Epithelial cell of prostate (primary cell): ENCODE measurements around the gene KDM4C.

Experiments
- DNase-seq: peaks from one replicate; pipeline ENCODE4 v3.0.0-alpha.2; 2011; ENCODE audit warnings: low read depth, low spot score
- H3K27ac ChIP-seq: fragments of 450-650 bp; 2 replicates; pipeline ENCODE4 v1.5.1; 2017; ENCODE audit warnings: mild to moderate bottlenecking

Gene KDM4C

DNA sequence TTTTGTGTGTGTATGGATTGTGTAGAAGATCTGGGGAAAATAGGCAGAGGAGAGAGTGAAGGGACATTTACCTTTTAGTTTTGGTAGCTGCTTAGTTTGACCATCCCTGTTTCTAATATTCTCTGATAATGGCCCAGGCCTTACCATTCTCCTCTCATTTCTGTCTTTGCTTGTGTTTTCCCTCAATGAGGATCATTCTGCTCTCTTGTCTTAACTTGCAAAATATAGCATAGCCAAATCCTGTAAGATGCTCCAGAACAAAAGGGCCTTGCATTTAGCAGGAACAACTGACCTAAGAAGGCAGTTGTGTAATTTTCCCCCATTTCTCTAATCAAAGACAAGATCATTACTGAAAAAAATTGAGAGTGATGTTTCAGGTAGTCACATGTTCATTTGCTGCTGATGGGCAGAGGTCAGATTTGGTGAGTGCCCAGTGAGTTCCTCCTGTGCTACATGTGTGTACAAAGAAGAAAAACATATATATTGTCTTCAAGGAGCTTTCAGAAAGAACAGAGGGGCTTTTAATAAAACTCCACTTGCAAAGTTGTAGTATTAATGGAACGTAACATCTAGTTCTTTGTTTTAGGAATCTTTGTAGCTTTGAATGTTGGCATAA, 139.5 kb downstream of the KDM4C start:
- no peak overlapping the region for H3K27ac ChIP-seq
- no peak for DNase-seq

- no peak overlapping the region for H3K27ac ChIP-seq
- no peak for DNase-seq
Measured at GRCh38 chr9:6897898-6898302, 140.1 kb downstream of the KDM4C start.

- no peak for DNase-seq
- no peak overlapping the region for H3K27ac ChIP-seq
Measured at GRCh38 chr9:6899274-6899673, 141.5 kb downstream of the KDM4C start.

- no peak overlapping the region for H3K27ac ChIP-seq
- DNase-seq: no peak
Measured at GRCh38 chr9:6900440-6900883, 142.7 kb downstream of the KDM4C start.

- DNase-seq: no peak
- no peak overlapping the region for H3K27ac ChIP-seq
Measured at GRCh38 chr9:6901180-6901579, 143.4 kb downstream of the KDM4C start.

DNA sequence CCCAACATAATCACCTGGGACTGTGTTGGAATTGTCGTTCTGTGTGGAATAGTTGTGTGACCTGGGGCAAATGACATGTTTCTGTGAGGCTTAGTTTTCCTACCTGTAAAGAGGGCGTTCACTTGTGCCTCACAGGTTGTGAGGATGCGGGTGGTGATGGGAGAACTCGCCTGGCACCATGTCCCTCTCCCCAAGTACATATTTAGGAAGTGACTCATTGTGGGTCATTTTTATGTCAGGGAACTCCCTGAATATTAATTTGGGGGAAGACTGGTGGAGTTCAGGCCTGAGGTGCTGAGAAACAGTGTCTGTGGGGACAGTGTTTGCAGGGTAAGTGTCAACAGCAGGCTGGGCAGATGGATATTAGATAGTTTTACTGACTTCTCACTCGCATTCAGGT, 144.7 kb downstream of the KDM4C start:
- no peak overlapping the region for H3K27ac ChIP-seq
- DNase-seq: no peak

GRCh38 chr9:6904371-6904770, 146.6 kb downstream of the KDM4C start:
- DNase-seq: no peak
- no peak overlapping the region for H3K27ac ChIP-seq

DNA sequence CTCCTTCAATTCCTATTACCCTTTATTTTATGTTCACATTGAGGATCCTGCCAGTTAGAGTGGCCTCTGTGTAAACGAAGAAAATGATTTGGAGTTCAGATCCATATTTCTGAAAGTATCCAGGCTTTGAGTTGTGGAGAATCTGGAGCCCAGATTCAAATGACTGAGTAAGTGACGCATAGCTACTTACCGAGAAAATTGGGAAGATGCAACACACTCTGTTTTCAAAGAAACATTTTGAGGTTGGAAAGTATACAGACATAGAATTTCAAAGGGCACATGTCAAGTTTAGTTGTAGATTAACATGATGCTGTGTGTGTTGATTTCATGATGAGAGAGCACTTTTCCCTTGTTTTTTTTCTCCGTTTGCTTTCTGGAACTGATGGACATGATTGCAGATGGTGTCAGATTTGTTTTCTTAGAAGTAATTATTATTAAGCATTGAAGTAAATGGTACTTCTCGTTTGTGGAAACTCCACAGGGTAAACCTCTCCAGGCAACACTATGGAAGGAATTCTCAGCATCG, 148.1 kb downstream of the KDM4C start:
- DNase-seq: no peak

GRCh38 chr9:6907772-6908381, 150.1 kb downstream of the KDM4C start:
- no peak for DNase-seq
- no peak overlapping the region for H3K27ac ChIP-seq

More for the DNA sequence above, 148.1 kb downstream of the KDM4C start:
- no peak overlapping the region for H3K27ac ChIP-seq

GRCh38 chr9:6909181-6909580, 151.4 kb downstream of the KDM4C start:
- no peak overlapping the region for H3K27ac ChIP-seq
- no peak for DNase-seq

- DNase-seq: no peak
- no peak overlapping the region for H3K27ac ChIP-seq
Measured at GRCh38 chr9:6910032-6910431, 152.3 kb downstream of the KDM4C start.

DNA sequence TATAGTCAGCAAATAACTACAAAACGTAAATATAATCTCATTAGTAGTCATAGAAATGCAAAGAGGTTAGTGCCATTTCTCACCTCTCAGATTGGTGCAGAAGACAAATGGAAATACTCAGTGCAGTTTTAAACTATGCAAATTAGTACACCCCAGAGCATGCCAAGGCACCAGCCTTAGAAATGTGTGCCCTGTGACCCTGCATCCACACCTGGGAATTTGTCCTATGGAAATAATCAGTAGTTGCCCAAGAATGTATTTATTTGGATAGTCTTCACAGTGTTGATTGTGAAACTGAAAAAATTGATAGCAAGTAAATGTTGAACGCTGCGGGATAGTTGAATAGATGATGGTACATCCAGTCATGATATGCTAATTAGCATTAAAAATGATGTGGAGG, 152.7 kb downstream of the KDM4C start:
- DNase-seq: no peak
- H3K27ac ChIP-seq: no peak overlapping the region

- DNase-seq: no peak
- no peak overlapping the region for H3K27ac ChIP-seq
Measured at GRCh38 chr9:6911901-6912638, 154.3 kb downstream of the KDM4C start.

- H3K27ac ChIP-seq: no peak overlapping the region
- no peak for DNase-seq
Measured at GRCh38 chr9:6915635-6916034, 157.9 kb downstream of the KDM4C start.

- DNase-seq: no peak
- no peak overlapping the region for H3K27ac ChIP-seq
Measured at GRCh38 chr9:6917162-6917561, 159.4 kb downstream of the KDM4C start.

DNA sequence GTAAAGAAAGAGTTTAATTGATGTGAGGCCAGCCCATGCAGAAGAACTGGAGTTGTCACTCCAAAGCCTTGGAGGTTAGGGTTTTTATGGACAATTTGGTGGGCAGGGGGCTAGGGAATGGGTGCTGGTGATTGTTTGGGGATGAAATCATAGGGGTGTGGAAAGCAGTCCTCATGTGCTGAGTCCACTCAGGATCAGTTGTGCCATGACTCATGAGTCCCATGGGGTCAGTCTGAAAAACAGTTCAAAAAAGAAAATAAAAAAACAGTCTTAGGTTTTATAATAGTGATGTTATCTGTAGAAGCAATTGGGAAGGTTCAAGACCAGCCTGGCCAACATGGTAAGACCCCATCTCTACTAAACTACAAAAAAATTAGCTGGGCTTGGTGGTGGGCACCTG, 162.3 kb downstream of the KDM4C start:
- no peak for DNase-seq
- no peak overlapping the region for H3K27ac ChIP-seq

- DNase-seq: no peak
Measured at GRCh38 chr9:6921315-6921714, 163.5 kb downstream of the KDM4C start.

GRCh38 chr9:6922124-6922676, 164.4 kb downstream of the KDM4C start:
- no peak overlapping the region for H3K27ac ChIP-seq

More at GRCh38 chr9:6921315-6921714, 163.5 kb downstream of the KDM4C start:
- no peak overlapping the region for H3K27ac ChIP-seq

GRCh38 chr9:6922680-6923079, 164.9 kb downstream of the KDM4C start:
- DNase-seq: no peak
- no peak overlapping the region for H3K27ac ChIP-seq

More at GRCh38 chr9:6922124-6922676, 164.4 kb downstream of the KDM4C start:
- DNase-seq: no peak

DNA sequence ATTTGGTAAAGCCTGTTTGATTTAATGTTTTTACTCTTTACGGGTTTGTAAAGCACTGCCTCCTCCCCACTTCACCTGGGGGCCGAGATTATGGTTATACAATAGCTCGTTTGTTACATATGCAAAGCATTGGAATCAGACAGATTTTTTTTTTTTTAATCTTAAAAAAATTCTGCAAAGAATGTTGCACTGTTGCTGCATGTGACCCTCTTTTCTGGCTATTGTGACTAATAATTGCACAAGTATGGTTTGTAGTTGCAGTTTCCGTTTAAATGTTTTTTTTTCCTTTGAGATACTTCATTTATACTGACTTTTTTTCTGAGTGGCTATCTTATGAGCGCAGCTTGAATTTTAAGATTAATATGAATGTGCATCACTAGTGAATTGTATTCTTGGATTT, 165.3 kb downstream of the KDM4C start:
- H3K27ac ChIP-seq: no peak overlapping the region
- DNase-seq: no peak

DNA sequence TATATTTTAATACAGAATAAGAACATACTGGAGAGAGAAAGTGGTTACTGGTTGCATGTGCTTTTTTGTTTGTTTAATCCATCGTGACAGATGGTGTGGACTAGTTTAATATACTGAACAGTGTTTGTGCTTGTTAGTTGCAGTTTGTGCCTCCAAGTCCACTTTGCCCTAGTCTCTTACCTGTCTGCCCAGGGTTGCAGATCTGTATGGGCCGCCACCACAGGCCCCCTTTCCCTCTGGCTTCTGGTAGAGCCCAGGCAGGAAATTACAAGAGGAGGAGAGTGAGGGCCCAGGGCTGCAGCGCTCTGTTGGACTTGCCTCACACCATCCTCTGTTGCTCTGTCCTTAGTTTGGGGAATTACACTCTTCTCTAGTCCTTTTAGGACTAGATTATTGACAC, 166.4 kb downstream of the KDM4C start:
- no peak overlapping the region for H3K27ac ChIP-seq
- no peak for DNase-seq
